CD14-positive monocyte (primary cell): ENCODE data around the gene RETREG1. TPM values are rescaled to one million over a fixed set of nuclear protein-coding genes. Genes with fewer than 3 reads are reported as not detected.
A peak's percentile ranks its signal among the peaks of the same experiment; 100 is the strongest.

Experiments
- DNase-seq, 3 donors: peaks; one replicate each; pipeline ENCODE4 v3.0.0-alpha.2; 2011 to 2022
- H2AFZ ChIP-seq: 2 replicates; pipeline ENCODE4 v1.6.0; 2012; ENCODE audit warnings: mild to moderate bottlenecking, low read depth, low read length, inconsistent platforms; ENCODE audit not compliant: insufficient read depth, poor library complexity, severe bottlenecking
- H3K27ac ChIP-seq, 2 donors: 1 replicate in 1 of 2; 2 replicates in 1 of 2; pipeline ENCODE4 v1.5.1; 2012 to 2013; ENCODE audit warnings: low read length in 2 of 2, control low read depth in 1 of 2, inconsistent platforms in 1 of 2, low read depth in 1 of 2, mild to moderate bottlenecking in 1 of 2
- H3K27me3 ChIP-seq, 2 donors: one replicate each; pipeline versions ENCODE4 v1.6.0 to v1.6.1; 2011 to 2013; ENCODE audit warnings: low read length in 2 of 2; ENCODE audit not compliant: control insufficient read depth in 2 of 2, insufficient read depth in 2 of 2
- H3K36me3 ChIP-seq, 2 donors: replicated peaks in 1 of 2; 1 replicate in 1 of 2; 2 replicates in 1 of 2; pipeline versions ENCODE4 v1.5.1 to v1.6.1; 2012 to 2013; ENCODE audit warnings: low read length in 2 of 2, control low read depth in 1 of 2, inconsistent platforms in 1 of 2, mild to moderate bottlenecking in 1 of 2; ENCODE audit not compliant: insufficient read depth in 2 of 2, control insufficient read depth in 1 of 2
- H3K4me1 ChIP-seq, 2 donors: 1 replicate in 1 of 2; 2 replicates in 1 of 2; pipeline versions ENCODE4 v1.5.1 to v1.6.1; 2012 to 2013; ENCODE audit warnings: low read length in 2 of 2, control low read depth in 1 of 2, inconsistent platforms in 1 of 2, mild to moderate bottlenecking in 1 of 2, moderate library complexity in 1 of 2; ENCODE audit not compliant: insufficient read depth in 2 of 2, control insufficient read depth in 1 of 2
- H3K4me2 ChIP-seq: replicated peaks from 2 replicates; pipeline ENCODE3; 2012; ENCODE audit warnings: low read length, moderate library complexity, mild to moderate bottlenecking; ENCODE audit not compliant: poor library complexity, severe bottlenecking; ENCODE audit errors: extremely low read depth
- H3K4me3 ChIP-seq, 3 experiments: fragments of 200-600 bp in 1 of 3; sonication (generic) in 1 of 3; replicated peaks in 1 of 3; 1 replicate in 2 of 3; 2 replicates in 1 of 3; pipeline ENCODE4 v1.5.1; 2011 to 2013; ENCODE audit warnings: low read length in 3 of 3, mild to moderate bottlenecking in 3 of 3, control low read depth in 2 of 3, low read depth in 2 of 3, inconsistent platforms in 1 of 3, moderate library complexity in 1 of 3
- H3K79me2 ChIP-seq: 2 replicates; pipeline ENCODE4 v1.6.0; 2012; ENCODE audit warnings: mild to moderate bottlenecking, control low read depth, inconsistent platforms, low read length, moderate library complexity; ENCODE audit not compliant: insufficient read depth
- H3K9ac ChIP-seq: 2 replicates; pipeline ENCODE4 v1.6.0; 2017; ENCODE audit warnings: low read length, mild to moderate bottlenecking; ENCODE audit not compliant: insufficient read depth, poor library complexity, severe bottlenecking
- H3K9me3 ChIP-seq, 2 donors: replicated peaks in 1 of 2; 1 replicate in 1 of 2; 2 replicates in 1 of 2; pipeline versions ENCODE4 v1.5.1 to v1.6.1; 2012 to 2013; ENCODE audit warnings: low read length in 2 of 2, control low read depth in 1 of 2; ENCODE audit not compliant: control insufficient read depth in 1 of 2, insufficient read depth in 1 of 2
- H4K20me1 ChIP-seq: 2 replicates; pipeline ENCODE4 v1.6.0; 2012; ENCODE audit warnings: mild to moderate bottlenecking, low read length, control low read depth, moderate library complexity; ENCODE audit not compliant: insufficient read depth
- H3K27ac Mint-ChIP-seq, 7 donors: one replicate each; pipeline ENCODE4 v1.8.0; 2020; ENCODE audit warnings: mild to moderate bottlenecking in 7 of 7, mixed read lengths in 7 of 7, moderate library complexity in 6 of 7, inconsistent platforms in 2 of 7
- H3K27me3 Mint-ChIP-seq, 3 donors: one replicate each; pipeline ENCODE4 v1.8.0; 2021 to 2022; ENCODE audit warnings: low read depth in 3 of 3, mild to moderate bottlenecking in 3 of 3, mixed read lengths in 3 of 3, moderate library complexity in 3 of 3, inconsistent platforms in 1 of 3
- H3K36me3 Mint-ChIP-seq, 2 donors: one replicate each; pipeline ENCODE4 v1.8.0; 2020; ENCODE audit warnings: mixed read lengths in 2 of 2, inconsistent platforms in 1 of 2, mild to moderate bottlenecking in 1 of 2
- H3K4me1 Mint-ChIP-seq: one replicate; pipeline ENCODE4 v1.8.0; 2020; ENCODE audit warnings: mild to moderate bottlenecking, mixed read lengths
- H3K4me3 Mint-ChIP-seq, 2 donors: one replicate each; pipeline ENCODE4 v1.8.0; 2020; ENCODE audit warnings: mild to moderate bottlenecking in 2 of 2, mixed read lengths in 2 of 2, moderate library complexity in 1 of 2
- H3K9me3 Mint-ChIP-seq, 7 donors: one replicate each; pipeline ENCODE4 v1.8.0; 2020 to 2022; ENCODE audit warnings: mixed read lengths in 7 of 7, mild to moderate bottlenecking in 6 of 7, moderate library complexity in 6 of 7, inconsistent platforms in 2 of 7
- CTCF ChIP-seq: fragments of 200-600 bp; IDR thresholded peaks from one replicate; pipeline ENCODE4 v1.8.0; 2022; ENCODE audit warnings: antibody characterized with exemption, mild to moderate bottlenecking
- WGBS: methylation state at CpG from one replicate; pipeline ENCODE4 v1.1.5; 2013; ENCODE audit warnings: missing lambda C conversion rate; ENCODE audit not compliant: insufficient coverage; 5-methylcytosine and 5-hydroxymethylcytosine counted together
- intact Hi-C, 2 donors: fragments of 100-400 bp; cut with micrococcal nuclease; formaldehyde crosslinking; loops; one replicate each; pipeline versions ENCODE4 v1.15.0 to v1.15.1; 2023
- polyA plus RNA-seq, 3 donors: library from polyadenylated mRNA; depleted of rRNA in 1 of 3; unstranded in 2 of 3; stranded (reverse) in 1 of 3; fragments of 300-500 nt in 2 of 3; fragments of >200 nt in 1 of 3; fragmentation: Illumina TruSeq in 2 of 3; gene quantifications; 1 replicate in 2 of 3; 2 replicates in 1 of 3; pipeline ENCODE4 v1.2.3, GENCODE V29; 2012 to 2021

RETREG1 gene
- polyA plus RNA-seq, 3 donors, result 3.5 to 6.4 (median 4.7) TPM

GRCh38 chr5:16573401-16573800 lies 43.4 kb downstream of the RETREG1 start:
- Histone ChIP-seq H3K9ac (no peak overlapping the region), H3K27me3 (no peaks in the 10 kb centered on the region), H3K79me2 (no peaks in the 10 kb centered on the region), H3K4me2 (no peak overlapping the region), H3K9me3 (no peaks in the 10 kb centered on the region), H3K4me3 (no peak overlapping the region), H2AFZ (no peak overlapping the region), H3K4me1 (no peaks in the 10 kb centered on the region), H3K27ac (no peak overlapping the region), H4K20me1 (no peaks in the 10 kb centered on the region), H3K36me3 (no peaks in the 10 kb centered on the region)
- intact Hi-C loops, result no loop called here
- 100% methylated on average over 1 of the region's 2 CpGs for WGBS
- peaks cover 0 to 1% of the 10 kb centered on the region in 2 donors for H3K36me3 Mint-ChIP-seq
- no peak for TF ChIP-seq CTCF
- H3K27me3 Mint-ChIP-seq, result peaks cover 0 to 2% (median under 1%) of the 10 kb centered on the region in 3 donors
- H3K4me3 Mint-ChIP-seq, result no peak overlapping the region
- H3K4me1 Mint-ChIP-seq, result peaks cover 6% of the 10 kb centered on the region
- H3K27ac Mint-ChIP-seq, result no peak overlapping the region
- DNase-seq, result no peak
- peaks cover 0 to 6% (median 0%) of the 10 kb centered on the region in 7 donors for H3K9me3 Mint-ChIP-seq

- H3K27ac Mint-ChIP-seq, result peak overlapping the region in 1 of 7 donors; percentile 57
Observed at GRCh38 chr5:16572289-16573015, 44.3 kb downstream of the RETREG1 start.

More at GRCh38 chr5:16572289-16573015, 44.3 kb downstream of the RETREG1 start:
- no peak overlapping the region for H3K4me3 ChIP-seq
- no peak overlapping the region for H3K4me2 ChIP-seq
- Mint-ChIP-seq H3K9me3 (peaks cover 0 to 3% (median 0%) of the 10 kb centered on the region in 7 donors), H3K27me3 (peaks cover 0 to 3% (median 0%) of the 10 kb centered on the region in 3 donors), H3K4me3 (no peak overlapping the region), H3K4me1 (peaks cover 6% of the 10 kb centered on the region), H3K36me3 (peaks cover 0 to 1% of the 10 kb centered on the region in 2 donors)
- H4K20me1 ChIP-seq, result no peaks in the 10 kb centered on the region
- WGBS, result 96% methylated on average over 10 of the region's 19 CpGs
- H3K27me3 ChIP-seq, result no peaks in the 10 kb centered on the region
- DNase-seq, result no peak
- H3K79me2 ChIP-seq, result no peaks in the 10 kb centered on the region
- no peak overlapping the region for H2AFZ ChIP-seq
- H3K9ac ChIP-seq, result no peak overlapping the region
- H3K27ac ChIP-seq, result no peak overlapping the region
- H3K4me1 ChIP-seq, result no peaks in the 10 kb centered on the region
- intact Hi-C loops, result no loop called here
- no peaks in the 10 kb centered on the region for H3K9me3 ChIP-seq
- no peak for TF ChIP-seq CTCF
- no peaks in the 10 kb centered on the region for H3K36me3 ChIP-seq
